Mesothelial cell of epicardium (in vitro differentiated cells): Measurements from ENCODE around the gene TBCD. TPM values are rescaled to one million over a fixed set of nuclear protein-coding genes. Genes with fewer than 3 reads are reported as not detected.

Experiments used
- DNase-seq, 2 experiments: peaks; one replicate each; pipeline ENCODE4 v3.0.0; 2021; ENCODE audit warnings: low spot score in 2 of 2; ENCODE audit not compliant: unreplicated experiment in 2 of 2
- H3K27ac Mint-ChIP-seq: 2 replicates; pipeline ENCODE4 v1.8.0; 2021; ENCODE audit warnings: mixed read lengths
- H3K27me3 Mint-ChIP-seq: 2 replicates; pipeline ENCODE4 v1.8.0; 2021; ENCODE audit warnings: low read depth, mixed read lengths
- H3K36me3 Mint-ChIP-seq: 2 replicates; pipeline ENCODE4 v1.8.0; 2021; ENCODE audit warnings: mixed read lengths
- H3K4me1 Mint-ChIP-seq: 2 replicates; pipeline ENCODE4 v1.8.0; 2021; ENCODE audit warnings: mixed read lengths
- H3K4me3 Mint-ChIP-seq: 2 replicates; pipeline ENCODE4 v1.8.0; 2021; ENCODE audit warnings: mild to moderate bottlenecking, moderate library complexity, mixed read lengths
- H3K9me3 Mint-ChIP-seq: 2 replicates; pipeline ENCODE4 v1.8.0; 2021; ENCODE audit warnings: mixed read lengths
- total RNA-seq: library from RNA; stranded (reverse); gene quantifications from 3 replicates; pipeline ENCODE4 v1.2.1, GENCODE V29; 2021
- TF ChIP-seq, protein P1 (sequence below): fragments of 200-600 bp; sonication (generic); IDR thresholded peaks from one replicate; pipeline ENCODE4 v1.5.0; 2021; ENCODE audit warnings: antibody characterized with exemption; ENCODE audit not compliant: unreplicated experiment

Gene TBCD
- total RNA-seq, 1 donor from 2014 or later: 117 TPM

DNA sequence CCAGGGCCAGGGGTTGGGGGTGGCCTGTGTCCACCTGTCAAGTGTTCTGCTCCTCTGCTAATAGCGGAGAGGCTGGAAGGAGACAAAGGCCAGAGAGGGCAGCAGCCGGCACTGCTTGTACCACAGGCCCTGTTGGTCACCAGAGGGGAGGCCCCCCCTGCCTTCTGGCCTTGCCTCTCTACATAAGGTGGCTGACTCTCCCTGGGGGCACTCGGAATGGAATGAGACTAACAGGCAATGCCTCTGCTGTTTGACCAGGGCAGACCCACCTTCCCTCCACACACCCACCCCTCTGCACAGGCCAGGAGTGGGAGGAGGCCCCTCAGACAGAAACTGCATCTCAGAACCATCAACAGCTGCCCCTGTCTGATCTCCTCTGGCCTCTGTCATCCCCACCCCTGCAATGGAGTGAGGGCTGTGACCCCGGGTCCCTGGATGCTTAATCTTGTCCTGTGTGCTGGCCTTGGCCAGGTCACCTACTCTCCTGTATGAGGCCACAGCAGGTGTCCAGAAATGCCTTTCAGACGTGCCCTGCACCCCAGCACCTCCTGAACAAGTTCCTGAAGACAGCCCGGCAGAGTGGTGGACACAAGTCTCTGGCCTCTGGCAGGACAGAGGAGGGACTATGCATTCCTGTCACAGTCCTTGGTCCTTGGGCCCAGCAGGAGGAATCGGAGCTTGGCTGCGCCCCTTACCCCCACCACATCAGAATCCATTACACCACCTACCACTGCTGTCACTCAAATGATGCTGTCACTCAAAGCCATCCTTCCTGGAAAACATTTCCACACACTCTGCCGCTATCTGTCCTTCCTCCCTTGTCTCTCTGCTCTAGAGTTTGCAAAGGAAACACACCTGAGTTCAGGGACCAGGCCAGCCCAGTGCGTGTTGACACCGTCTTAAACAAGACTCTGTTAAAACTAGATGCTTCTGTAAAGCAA lies 195.5 kb downstream of the TBCD start:
- Mint-ChIP-seq H3K27ac (no peak overlapping the region), H3K27me3 (no peaks in the 10 kb centered on the region), H3K9me3 (peaks cover 74% of the 10 kb centered on the region), H3K4me1 (no peaks in the 10 kb centered on the region), H3K4me3 (no peak overlapping the region), H3K36me3 (peaks cover 89% of the 10 kb centered on the region)
- no peak for DNase-seq
- TF ChIP-seq, protein P1, sequence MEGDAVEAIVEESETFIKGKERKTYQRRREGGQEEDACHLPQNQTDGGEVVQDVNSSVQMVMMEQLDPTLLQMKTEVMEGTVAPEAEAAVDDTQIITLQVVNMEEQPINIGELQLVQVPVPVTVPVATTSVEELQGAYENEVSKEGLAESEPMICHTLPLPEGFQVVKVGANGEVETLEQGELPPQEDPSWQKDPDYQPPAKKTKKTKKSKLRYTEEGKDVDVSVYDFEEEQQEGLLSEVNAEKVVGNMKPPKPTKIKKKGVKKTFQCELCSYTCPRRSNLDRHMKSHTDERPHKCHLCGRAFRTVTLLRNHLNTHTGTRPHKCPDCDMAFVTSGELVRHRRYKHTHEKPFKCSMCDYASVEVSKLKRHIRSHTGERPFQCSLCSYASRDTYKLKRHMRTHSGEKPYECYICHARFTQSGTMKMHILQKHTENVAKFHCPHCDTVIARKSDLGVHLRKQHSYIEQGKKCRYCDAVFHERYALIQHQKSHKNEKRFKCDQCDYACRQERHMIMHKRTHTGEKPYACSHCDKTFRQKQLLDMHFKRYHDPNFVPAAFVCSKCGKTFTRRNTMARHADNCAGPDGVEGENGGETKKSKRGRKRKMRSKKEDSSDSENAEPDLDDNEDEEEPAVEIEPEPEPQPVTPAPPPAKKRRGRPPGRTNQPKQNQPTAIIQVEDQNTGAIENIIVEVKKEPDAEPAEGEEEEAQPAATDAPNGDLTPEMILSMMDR: no peak

DNA sequence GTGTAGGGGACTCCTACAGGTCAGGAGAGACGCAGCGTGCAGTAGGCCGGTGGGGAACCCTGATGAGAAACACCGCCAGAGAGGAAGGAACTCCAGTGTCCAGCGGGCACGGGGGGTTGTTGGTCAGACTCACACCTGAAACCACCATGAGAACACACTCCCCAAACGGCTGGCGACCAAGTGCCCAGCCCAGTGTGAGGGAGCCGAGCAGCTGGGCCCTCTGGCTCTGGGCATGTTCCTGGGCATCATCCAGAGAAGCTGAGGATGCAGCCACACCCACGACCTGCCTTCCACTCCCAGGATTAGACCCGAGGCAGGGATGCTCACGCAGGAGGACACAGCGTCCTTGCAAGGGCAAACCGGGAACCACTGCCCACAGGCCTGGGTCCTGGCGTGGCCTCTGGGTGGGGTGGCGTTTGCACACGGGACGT lies 196.2 kb downstream of the TBCD start:
- Mint-ChIP-seq H3K4me1 (no peaks in the 10 kb centered on the region), H3K27ac (no peak overlapping the region), H3K36me3 (peaks cover 89% of the 10 kb centered on the region), H3K4me3 (no peak overlapping the region), H3K27me3 (no peaks in the 10 kb centered on the region), H3K9me3 (peaks cover 82% of the 10 kb centered on the region)
- DNase-seq: no peak
- TF ChIP-seq, protein P1: no peak

GRCh38 chr17:82948957-82949356 lies 197.1 kb downstream of the TBCD start:
- no peak for DNase-seq
- Mint-ChIP-seq H3K36me3 (peaks cover 89% of the 10 kb centered on the region), H3K4me1 (no peaks in the 10 kb centered on the region), H3K4me3 (no peak overlapping the region), H3K27ac (no peak overlapping the region), H3K9me3 (peaks cover 88% of the 10 kb centered on the region), H3K27me3 (no peaks in the 10 kb centered on the region)
- TF ChIP-seq, protein P1: no peak

DNA sequence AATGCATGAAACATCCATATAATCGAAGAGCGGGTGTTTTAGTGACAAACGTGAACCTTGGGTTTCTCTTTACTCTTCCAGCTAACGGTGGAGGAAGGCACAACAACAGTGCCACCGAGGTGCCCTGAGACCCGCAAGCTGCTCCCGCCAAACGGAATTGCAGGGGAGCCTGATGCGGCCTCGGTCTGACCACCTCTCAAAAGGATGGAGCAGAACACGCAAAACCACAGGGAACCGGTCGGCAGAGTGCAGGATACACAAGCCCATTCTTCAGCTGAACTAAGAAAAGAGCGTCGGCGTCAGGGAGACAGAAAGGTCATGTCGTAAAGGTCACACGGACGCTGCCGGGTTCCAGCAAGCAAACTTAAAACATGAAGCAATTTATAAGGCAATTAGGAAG lies 197.5 kb downstream of the TBCD start:
- DNase-seq: no peak
- Mint-ChIP-seq H3K36me3 (peaks cover 89% of the 10 kb centered on the region), H3K4me3 (no peak overlapping the region), H3K9me3 (peaks cover 88% of the 10 kb centered on the region), H3K4me1 (no peaks in the 10 kb centered on the region), H3K27ac (no peak overlapping the region), H3K27me3 (no peaks in the 10 kb centered on the region)
- TF ChIP-seq, protein P1: no peak

DNA sequence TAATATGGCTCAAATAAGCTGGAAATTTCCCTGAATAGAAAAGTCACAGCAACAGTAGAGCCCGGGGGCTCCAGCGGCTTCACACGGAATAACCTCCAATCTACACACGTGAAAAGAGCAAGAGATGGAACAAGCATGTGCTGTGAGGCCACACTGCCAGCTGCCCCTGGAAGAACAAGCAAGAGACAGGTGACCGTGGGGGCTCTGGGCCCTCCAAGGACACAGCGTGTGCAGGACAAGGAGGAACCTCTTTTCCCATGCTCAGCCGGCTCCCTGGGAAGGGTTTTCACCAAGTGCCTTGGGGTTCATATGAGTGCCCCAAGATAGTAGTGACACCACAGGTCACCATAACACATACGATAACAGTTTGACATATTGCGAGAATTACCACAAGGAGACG lies 198.1 kb downstream of the TBCD start:
- Mint-ChIP-seq H3K4me3 (no peak overlapping the region), H3K36me3 (peaks cover 89% of the 10 kb centered on the region), H3K27me3 (no peaks in the 10 kb centered on the region), H3K9me3 (peaks cover 88% of the 10 kb centered on the region), H3K27ac (no peak overlapping the region), H3K4me1 (no peaks in the 10 kb centered on the region)
- TF ChIP-seq, protein P1: no peak
- no peak for DNase-seq
